Colon (tissue), 2 donors: ENCODE results near the gene DNAJB6.

ENCODE experiments used
- FAIRE-seq: peaks from 2 replicates; lab custom pipeline; 2012; peaks lifted over from hg19 to GRCh38; lab: Jason Lieb, UNC
- donor health status: control.
- donor health status: control.

Gene DNAJB6

GRCh38 chr7:157429001-157429679, 92.3 kb downstream of the DNAJB6 start:
- no peak for FAIRE-seq

GRCh38 chr7:157429680-157430224, 92.9 kb downstream of the DNAJB6 start:
- no peak for FAIRE-seq

- FAIRE-seq, result no peak
These were observed 93.9 kb downstream of the DNAJB6 start for GRCh38 chr7:157430721-157431120.

GRCh38 chr7:157431173-157431950, 94.6 kb downstream of the DNAJB6 start:
- no peak for FAIRE-seq

- no peak for FAIRE-seq
These were observed 95.2 kb downstream of the DNAJB6 start for GRCh38 chr7:157431951-157432540.

- no peak for FAIRE-seq
These were observed 95.7 kb downstream of the DNAJB6 start for GRCh38 chr7:157432541-157432956.

GRCh38 chr7:157432957-157433576, 96.3 kb downstream of the DNAJB6 start:
- FAIRE-seq, result no peak

- FAIRE-seq, result no peak
These were observed 96.8 kb downstream of the DNAJB6 start for GRCh38 chr7:157433628-157434027.

- FAIRE-seq, result no peak
These were observed 97.4 kb downstream of the DNAJB6 start for GRCh38 chr7:157434231-157434630.

GRCh38 chr7:157434701-157435100, 97.9 kb downstream of the DNAJB6 start:
- no peak for FAIRE-seq

- no peak for FAIRE-seq
These were observed 99.3 kb downstream of the DNAJB6 start for GRCh38 chr7:157436076-157436475.

- no peak for FAIRE-seq
These were observed 100.1 kb downstream of the DNAJB6 start for GRCh38 chr7:157436763-157437480.

GRCh38 chr7:157437519-157438061, 100.8 kb downstream of the DNAJB6 start:
- no peak for FAIRE-seq

- FAIRE-seq, result no peak
These were observed 101.6 kb downstream of the DNAJB6 start for GRCh38 chr7:157438121-157439025.

- FAIRE-seq, result no peak
These were observed 102.3 kb downstream of the DNAJB6 start for GRCh38 chr7:157439149-157439548.

- FAIRE-seq, result no peak
These were observed 103.0 kb downstream of the DNAJB6 start for GRCh38 chr7:157439761-157440160.

- no peak for FAIRE-seq
These were observed 103.7 kb downstream of the DNAJB6 start for GRCh38 chr7:157440346-157441022.

- FAIRE-seq, result no peak
These were observed 104.2 kb downstream of the DNAJB6 start for GRCh38 chr7:157441023-157441399.

GRCh38 chr7:157442456-157442855, 105.7 kb downstream of the DNAJB6 start:
- FAIRE-seq, result no peak
